Measurements from ENCODE around the gene FAM222A.
A peak's percentile ranks its signal among the peaks of the same experiment; 100 is the strongest.

Gene FAM222A

DNA sequence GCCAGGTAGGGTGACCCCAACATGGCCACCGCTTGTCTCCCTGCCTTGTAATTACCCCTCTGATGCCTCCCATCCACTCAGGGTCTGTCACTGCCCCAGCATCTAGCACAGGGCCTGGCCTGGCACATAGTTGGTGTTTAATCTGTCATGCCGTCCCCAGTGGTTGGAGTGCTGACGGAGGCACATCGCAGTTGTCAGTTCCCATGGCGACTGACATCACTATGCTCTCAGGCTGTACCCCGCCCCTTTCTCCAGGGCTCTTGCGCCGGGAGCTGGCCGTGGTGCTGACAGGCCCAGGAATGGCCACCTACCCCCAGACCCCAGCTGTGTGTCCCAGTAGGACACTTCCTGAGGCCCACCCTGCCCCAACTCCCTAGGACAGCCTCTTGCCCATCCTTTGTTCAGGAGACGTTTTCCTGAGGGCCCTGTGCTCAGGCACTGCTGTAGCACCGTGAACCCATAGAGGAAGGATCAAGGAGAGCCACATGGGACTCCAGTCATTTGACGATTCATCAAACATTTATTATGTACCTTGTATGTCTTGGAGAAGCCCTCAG, 23.0 kb downstream of the FAM222A start:
- Mint-ChIP-seq H3K27ac (no peak overlapping the region), H3K4me3 (no peak overlapping the region), H3K9me3 (no peaks in the 10 kb centered on the region), H3K27me3 (peaks cover 25 to 64% of the 10 kb centered on the region in 2 donors), H3K36me3 (ENCODE audit: insufficient read depth) (peaks cover 18% of the 10 kb centered on the region), H3K4me1 (ENCODE audit: low read depth in 2 of 2) (peaks cover 2 to 4% of the 10 kb centered on the region in 2 donors)
- ATAC-seq (replicated peaks), result peak; percentile 35
- DNase-seq, result no peak

DNA sequence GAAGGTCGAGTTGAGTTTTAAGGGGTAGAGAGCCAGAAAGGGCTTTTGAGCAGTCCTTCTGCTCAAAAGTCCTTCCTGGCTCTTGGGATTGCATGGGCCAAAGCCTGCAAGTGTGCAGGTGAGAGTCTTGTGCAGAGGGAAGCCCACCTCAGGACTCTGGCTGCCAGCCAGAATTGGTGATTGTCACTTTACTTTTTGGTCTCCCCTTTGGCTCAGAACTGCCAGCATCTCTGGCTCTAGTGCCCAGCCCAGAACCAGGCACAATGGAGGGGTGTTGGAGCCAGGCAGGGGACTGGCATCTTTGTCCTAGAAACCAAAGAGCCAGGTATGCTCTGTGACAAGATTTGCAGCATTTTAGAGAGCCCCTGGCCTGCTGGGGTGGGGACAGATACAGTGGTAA, 23.5 kb downstream of the FAM222A start:
- Mint-ChIP-seq H3K36me3 (ENCODE audit: insufficient read depth) (peaks cover 18% of the 10 kb centered on the region), H3K9me3 (no peaks in the 10 kb centered on the region), H3K27ac (no peak overlapping the region), H3K4me1 (ENCODE audit: low read depth in 2 of 2) (peaks cover 2 to 4% of the 10 kb centered on the region in 2 donors), H3K4me3 (no peak overlapping the region), H3K27me3 (peaks cover 25 to 61% of the 10 kb centered on the region in 2 donors)
- DNase-seq, result no peak
- ATAC-seq (replicated peaks), result no peak

DNA sequence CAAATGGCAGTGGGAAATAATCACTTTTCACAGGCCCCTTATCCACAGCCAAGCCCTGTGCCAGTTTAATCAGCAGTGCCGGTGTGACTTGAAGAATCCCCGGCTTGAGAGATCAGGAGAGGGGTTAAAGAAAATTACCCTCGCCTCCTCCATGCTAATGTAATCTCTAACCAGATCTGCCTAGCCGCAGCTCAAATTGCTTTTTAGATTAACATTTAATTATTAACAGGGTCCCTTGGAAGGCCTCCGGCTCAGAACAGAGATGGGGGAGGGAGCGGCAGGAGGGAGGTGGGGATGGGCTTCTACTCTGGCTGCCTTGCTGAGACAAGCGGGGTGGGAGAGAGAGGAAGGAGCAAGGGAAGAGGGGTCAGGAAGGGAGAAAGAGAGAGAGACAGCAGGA, 24.0 kb downstream of the FAM222A start:
- peaks cover 24 to 56% of the 10 kb centered on the region in 2 donors for H3K27me3 Mint-ChIP-seq
- no peak for DNase-seq
- H3K36me3 Mint-ChIP-seq (ENCODE audit: insufficient read depth), result peaks cover 18% of the 10 kb centered on the region
- ATAC-seq (replicated peaks), result no peak
- no peak overlapping the region for H3K4me3 Mint-ChIP-seq
- H3K4me1 Mint-ChIP-seq (ENCODE audit: low read depth in 2 of 2), result peaks cover 2 to 4% of the 10 kb centered on the region in 2 donors
- H3K9me3 Mint-ChIP-seq, result no peaks in the 10 kb centered on the region
- no peak overlapping the region for H3K27ac Mint-ChIP-seq

DNA sequence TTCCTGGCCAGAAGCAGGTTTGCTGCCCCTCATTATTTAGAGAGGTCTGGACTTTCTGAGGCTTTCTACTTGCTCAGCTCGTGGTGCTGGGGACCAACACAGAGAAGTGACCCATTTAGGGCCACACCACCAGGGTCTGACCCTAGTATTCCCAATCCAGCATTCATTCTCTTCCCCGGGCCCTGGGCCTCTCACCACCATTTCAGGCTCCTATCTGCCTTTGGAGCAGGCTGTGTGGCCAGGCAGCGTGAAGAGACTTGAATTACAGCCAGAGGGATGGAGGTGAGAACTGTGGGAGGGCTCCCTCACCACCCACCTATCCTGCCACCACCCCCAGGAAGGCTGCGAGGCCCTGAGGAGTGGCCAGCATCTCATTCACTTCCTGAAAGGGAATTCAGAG, 24.6 kb downstream of the FAM222A start:
- H3K4me3 Mint-ChIP-seq, result no peak overlapping the region
- peaks cover 2 to 4% of the 10 kb centered on the region in 2 donors for H3K4me1 Mint-ChIP-seq (ENCODE audit: low read depth in 2 of 2)
- DNase-seq (no peak), ATAC-seq (replicated peaks) (no peak)
- H3K9me3 Mint-ChIP-seq, result no peaks in the 10 kb centered on the region
- H3K36me3 Mint-ChIP-seq (ENCODE audit: insufficient read depth), result peaks cover 18% of the 10 kb centered on the region
- H3K27ac Mint-ChIP-seq, result no peak overlapping the region
- peaks cover 19 to 50% of the 10 kb centered on the region in 2 donors for H3K27me3 Mint-ChIP-seq

DNA sequence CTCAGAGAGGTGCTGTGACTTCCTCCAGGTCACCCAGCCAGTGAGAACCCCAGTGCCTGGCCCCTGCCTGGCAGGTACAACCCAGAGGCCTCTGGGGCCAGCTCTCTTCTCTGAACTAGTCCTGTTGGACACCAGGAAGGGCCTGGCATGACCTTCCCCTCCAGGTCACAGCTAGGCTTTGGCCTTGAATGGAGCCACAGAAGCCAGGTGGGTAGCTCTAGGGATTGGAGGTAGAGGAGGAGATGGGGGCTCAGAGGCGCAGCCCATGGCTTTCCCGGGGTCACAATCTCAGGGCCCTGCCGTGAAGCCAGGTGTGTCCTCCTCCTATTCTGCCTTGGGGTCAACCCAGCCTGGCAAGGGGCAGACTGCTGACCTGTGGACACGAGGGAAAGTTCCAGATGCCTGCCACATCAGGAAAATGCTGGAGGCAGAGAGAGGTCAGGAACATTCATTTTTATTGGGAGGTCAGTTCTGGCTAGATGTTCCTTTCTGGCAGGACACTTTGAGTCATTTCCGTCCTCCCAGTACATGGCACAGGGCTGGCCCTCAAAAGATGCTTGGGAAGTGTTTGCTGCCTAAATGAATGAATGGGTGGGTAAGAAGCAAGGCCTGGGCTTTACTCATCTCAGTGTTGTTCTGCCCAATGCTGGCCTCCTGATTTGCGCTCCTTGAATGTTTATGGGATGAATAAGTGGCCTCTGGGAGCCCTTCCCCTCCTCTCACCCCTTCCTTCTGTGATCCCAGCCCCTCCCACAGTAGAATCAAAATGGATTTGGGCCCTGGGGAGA, 25.4 kb downstream of the FAM222A start:
- peaks cover 12% of the 10 kb centered on the region for H3K36me3 Mint-ChIP-seq (ENCODE audit: insufficient read depth)

DNA sequence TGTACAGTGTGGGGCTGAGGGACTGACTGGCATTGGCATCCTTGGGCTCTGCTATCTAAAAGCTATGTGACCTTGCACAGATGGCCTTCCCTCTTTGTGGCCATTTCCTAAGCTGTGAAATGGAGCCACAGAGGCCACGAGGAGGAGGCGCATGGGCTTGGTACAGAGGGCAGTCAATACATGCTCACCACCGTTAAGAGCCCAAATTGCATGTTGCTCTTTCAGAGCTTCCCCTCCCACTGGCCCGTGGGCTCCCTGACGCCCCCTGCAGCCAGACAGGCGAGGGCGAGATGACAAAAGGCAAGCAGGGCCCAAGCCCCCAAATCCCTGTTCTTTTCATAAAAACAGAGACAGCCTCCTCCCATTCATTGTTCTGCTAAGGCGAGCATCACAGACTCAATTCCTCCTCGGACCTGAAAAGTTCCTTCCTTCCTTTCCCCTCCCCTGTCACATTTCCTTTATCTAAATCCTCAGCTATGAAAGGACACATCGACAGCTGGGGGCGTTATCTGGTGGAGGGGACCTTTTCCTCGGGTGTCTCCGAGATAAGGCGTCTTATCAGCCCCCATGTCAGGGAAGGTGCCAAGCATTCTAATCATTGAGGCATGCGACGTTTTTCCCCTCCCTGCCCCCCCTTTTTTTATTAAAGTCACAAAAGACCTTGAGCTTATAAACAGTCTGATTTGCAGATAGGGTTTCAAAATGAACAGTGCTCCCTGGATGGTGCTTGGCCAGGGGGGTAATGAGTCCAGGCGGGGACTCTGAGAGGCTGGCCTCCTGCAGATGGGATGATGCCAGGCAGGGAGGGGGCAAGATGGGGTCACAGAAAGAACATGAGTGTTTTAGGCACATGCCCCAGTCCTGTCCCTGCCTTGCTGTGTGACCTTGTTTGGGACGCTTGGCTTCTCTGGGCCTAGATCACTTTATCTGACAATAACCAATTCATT, 26.4 kb downstream of the FAM222A start:
- Mint-ChIP-seq H3K27ac (no peak overlapping the region), H3K4me3 (no peak overlapping the region), H3K27me3 (peaks cover 7 to 32% of the 10 kb centered on the region in 2 donors), H3K4me1 (ENCODE audit: low read depth in 2 of 2) (peaks cover 2 to 4% of the 10 kb centered on the region in 2 donors), H3K9me3 (no peaks in the 10 kb centered on the region), H3K36me3 (ENCODE audit: insufficient read depth) (peaks cover 15% of the 10 kb centered on the region)
- ATAC-seq (replicated peaks) (no peak), DNase-seq (no peak)

More for the DNA sequence above, 25.4 kb downstream of the FAM222A start:
- no peak overlapping the region for H3K4me3 Mint-ChIP-seq
- no peak overlapping the region for H3K27ac Mint-ChIP-seq
- no peak for DNase-seq
- H3K27me3 Mint-ChIP-seq, result peaks cover 16 to 41% of the 10 kb centered on the region in 2 donors
- no peaks in the 10 kb centered on the region for H3K9me3 Mint-ChIP-seq
- no peak for ATAC-seq (replicated peaks)
- peaks cover 2 to 4% of the 10 kb centered on the region in 2 donors for H3K4me1 Mint-ChIP-seq (ENCODE audit: low read depth in 2 of 2)

DNA sequence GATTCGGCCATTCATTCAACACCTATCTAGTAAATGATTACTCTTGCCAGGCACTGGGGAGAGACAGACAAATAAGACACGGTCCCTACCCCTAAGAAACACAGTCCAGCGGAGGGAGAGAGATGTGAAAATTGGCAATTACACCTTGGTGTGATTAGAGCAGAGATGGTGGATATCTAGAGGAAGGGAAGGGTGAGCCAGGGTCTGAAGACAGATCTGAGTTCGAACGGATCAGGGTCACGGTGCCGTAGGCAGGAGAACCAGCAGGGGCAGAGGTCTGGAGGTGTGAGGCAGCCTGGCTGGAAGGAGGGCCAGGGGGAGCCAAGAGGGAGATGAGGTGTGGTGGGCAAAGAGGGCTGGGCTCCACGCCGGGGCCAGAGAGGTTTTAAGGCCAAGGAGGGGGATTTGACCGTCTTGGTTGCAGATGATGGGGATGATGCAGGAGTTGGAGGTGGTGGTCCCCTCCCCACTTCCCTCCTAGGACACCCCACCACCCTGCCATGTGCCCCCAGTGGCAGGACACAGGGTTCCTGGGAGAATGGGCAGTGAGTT, 27.1 kb downstream of the FAM222A start:
- no peak overlapping the region for H3K27ac Mint-ChIP-seq
- no peaks in the 10 kb centered on the region for H3K9me3 Mint-ChIP-seq
- ATAC-seq (replicated peaks), result no peak
- H3K36me3 Mint-ChIP-seq (ENCODE audit: insufficient read depth), result peaks cover 11% of the 10 kb centered on the region
- no peak for DNase-seq
- peaks cover 2 to 4% of the 10 kb centered on the region in 2 donors for H3K4me1 Mint-ChIP-seq (ENCODE audit: low read depth in 2 of 2)
- H3K27me3 Mint-ChIP-seq, result peaks cover 0 to 24% of the 10 kb centered on the region in 2 donors
- no peak overlapping the region for H3K4me3 Mint-ChIP-seq

DNA sequence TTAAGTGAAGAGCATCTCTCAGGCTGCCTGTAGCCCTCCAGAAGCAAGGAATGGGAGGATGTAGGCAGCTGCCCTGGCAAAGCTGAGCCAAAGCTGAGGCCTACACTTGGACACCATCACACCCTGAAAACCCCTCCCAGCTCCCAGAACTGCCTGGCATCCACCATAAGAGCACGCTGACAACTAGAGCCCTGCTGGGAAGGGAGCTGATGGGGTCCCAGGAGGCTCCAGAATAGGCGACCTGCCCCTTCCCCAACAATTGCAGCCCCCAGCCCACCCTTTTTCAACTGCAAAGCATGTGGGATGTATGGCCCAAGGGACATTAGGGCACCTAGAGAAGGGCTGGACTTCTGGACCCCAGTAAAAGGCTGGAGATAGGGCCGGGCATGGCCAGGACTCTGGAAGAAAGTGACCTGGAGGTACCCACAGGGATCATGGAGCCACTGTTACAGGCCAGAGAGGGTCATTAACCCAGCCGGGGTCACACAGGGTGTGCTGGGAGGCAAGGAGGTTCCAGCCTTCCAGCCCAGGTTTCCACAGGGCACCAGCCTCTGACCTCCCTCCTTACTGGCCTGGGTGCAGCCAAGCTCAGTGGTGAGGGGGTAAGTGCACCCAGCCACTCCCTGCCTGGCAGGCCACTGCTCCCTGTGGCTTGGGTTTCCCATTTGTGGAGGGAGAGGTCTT, 27.8 kb downstream of the FAM222A start:
- Mint-ChIP-seq H3K9me3 (no peaks in the 10 kb centered on the region), H3K4me1 (ENCODE audit: low read depth in 2 of 2) (peaks cover 1 to 3% of the 10 kb centered on the region in 2 donors), H3K36me3 (ENCODE audit: insufficient read depth) (peaks cover 6% of the 10 kb centered on the region), H3K27ac (no peak overlapping the region), H3K4me3 (no peak overlapping the region), H3K27me3 (peaks cover 0 to 18% of the 10 kb centered on the region in 2 donors)
- DNase-seq, result no peak
- ATAC-seq (replicated peaks), result no peak

DNA sequence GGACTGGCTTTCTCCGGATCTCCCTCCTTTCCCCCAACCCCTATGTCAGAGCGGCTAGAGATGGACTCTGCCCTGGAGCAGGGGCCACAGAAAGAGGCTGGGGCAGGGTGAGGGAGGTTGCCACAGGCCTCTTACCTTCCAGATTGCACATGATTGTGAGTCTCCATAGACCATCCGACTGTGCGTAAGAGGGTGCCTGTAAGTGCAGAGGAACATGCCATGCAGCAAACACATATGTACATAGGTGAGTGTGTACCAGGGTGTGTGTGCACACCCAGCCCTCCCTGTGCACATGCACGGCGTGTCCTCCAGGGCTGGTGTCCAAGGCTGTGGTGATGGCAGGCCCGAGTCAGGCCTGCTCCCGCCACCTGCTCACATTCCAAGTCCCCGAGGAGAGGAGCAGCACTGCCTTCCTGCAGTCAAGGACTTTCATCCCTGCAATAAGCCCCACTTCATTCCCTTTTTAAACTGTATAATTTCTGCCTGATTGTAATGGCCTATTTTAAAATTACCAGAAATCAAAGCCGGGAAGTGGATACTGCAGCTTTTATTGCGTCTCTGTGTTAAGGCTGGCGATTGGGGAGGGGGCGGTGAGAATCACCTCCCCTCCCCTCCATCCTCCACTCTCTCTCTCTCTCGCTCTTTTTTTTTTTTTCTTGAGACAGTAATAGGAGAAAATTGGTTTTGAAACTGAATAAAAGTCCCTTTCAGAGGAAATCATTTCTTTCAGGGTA, 28.5 kb downstream of the FAM222A start:
- no peak for ATAC-seq (replicated peaks)
- no peak overlapping the region for H3K27ac Mint-ChIP-seq
- no peaks in the 10 kb centered on the region for H3K4me1 Mint-ChIP-seq (ENCODE audit: low read depth in 2 of 2)
- H3K36me3 Mint-ChIP-seq (ENCODE audit: insufficient read depth), result peaks cover 6% of the 10 kb centered on the region
- no peak for DNase-seq
- H3K27me3 Mint-ChIP-seq, result peaks cover 0 to 10% of the 10 kb centered on the region in 2 donors
- H3K9me3 Mint-ChIP-seq, result no peaks in the 10 kb centered on the region
- no peak overlapping the region for H3K4me3 Mint-ChIP-seq

DNA sequence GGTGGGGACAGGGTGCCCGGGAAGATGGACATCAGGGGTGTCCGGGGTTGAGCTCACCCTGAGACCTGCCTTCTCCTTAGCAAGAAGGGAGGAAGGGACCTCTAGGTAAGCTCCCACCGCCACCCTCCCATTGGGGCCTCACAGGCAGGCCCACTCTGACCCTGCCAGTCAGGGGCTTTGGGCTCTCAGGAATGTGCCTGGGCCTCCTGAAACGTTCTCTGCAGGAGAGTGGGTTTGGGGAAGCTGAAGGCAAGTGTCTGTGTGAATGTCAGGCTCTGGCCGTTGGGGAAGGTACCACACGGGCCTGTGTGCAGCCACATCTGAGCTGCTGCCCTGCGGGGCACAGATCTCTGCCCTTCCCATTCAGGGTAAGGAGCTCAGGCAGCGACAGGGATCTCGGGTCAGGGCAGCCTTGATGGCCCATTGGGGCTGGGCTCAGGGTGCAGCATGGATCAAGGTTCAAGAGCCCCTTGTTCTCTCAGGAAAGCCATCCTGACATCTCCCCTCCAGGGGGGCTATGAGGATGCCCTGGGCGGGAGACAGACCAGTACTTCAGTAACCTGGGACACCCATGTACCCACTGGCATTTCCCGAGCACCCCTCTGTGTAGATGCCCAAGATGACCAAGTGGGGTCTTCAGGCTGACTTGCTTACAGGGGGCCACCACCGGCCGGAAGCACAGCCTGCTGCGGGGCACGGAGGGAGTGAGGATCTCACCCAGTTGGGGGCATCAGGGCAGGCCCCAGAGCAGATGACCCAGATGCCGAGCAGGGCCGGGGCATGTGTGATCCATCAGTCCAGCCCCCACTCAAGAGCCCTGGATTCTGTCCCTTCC, 29.7 kb downstream of the FAM222A start:
- no peaks in the 10 kb centered on the region for H3K4me1 Mint-ChIP-seq (ENCODE audit: low read depth in 2 of 2)
- ATAC-seq (replicated peaks), result no peak
- H3K9me3 Mint-ChIP-seq, result no peaks in the 10 kb centered on the region
- peaks cover 6% of the 10 kb centered on the region for H3K36me3 Mint-ChIP-seq (ENCODE audit: insufficient read depth)
- peaks cover 0 to 10% of the 10 kb centered on the region in 2 donors for H3K27me3 Mint-ChIP-seq
- no peak for DNase-seq
- H3K4me3 Mint-ChIP-seq, result no peak overlapping the region
- H3K27ac Mint-ChIP-seq, result no peak overlapping the region

DNA sequence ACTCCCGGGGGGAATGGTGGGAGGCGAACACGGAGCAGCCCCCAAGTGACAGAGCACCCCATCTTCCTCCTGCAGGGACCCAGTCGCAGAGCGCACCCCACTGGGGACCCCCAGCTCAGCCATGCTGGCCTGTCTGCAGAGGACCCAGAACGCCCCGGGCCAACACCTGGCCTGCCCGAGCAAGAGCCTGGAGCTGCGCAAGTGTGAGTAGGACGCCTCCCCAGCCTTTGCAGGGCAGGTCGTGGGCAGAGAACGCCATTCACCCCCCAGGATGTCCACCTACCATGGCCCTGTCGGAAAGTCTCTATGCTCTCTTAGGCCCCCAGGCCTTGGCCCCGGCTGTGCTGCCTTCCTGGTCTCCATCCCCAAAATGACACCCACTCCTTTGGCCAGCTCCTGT, 30.4 kb downstream of the FAM222A start:
- ATAC-seq (replicated peaks), result no peak
- H3K27me3 Mint-ChIP-seq, result peaks cover 0 to 10% of the 10 kb centered on the region in 2 donors
- no peak overlapping the region for H3K27ac Mint-ChIP-seq
- no peak overlapping the region for H3K4me3 Mint-ChIP-seq
- no peaks in the 10 kb centered on the region for H3K9me3 Mint-ChIP-seq
- peaks cover 6% of the 10 kb centered on the region for H3K36me3 Mint-ChIP-seq (ENCODE audit: insufficient read depth)
- no peak for DNase-seq
- H3K4me1 Mint-ChIP-seq (ENCODE audit: low read depth in 2 of 2), result no peaks in the 10 kb centered on the region
